Measurements from ENCODE around the gene SEPSECS. TPM values are rescaled to one million over a fixed set of nuclear protein-coding genes. Genes with fewer than 3 reads are reported as not detected.

The SEPSECS gene
- total RNA-seq, 4 donors from 2014 or later, result 3.3 to 9.0 (median 7.1) TPM

DNA sequence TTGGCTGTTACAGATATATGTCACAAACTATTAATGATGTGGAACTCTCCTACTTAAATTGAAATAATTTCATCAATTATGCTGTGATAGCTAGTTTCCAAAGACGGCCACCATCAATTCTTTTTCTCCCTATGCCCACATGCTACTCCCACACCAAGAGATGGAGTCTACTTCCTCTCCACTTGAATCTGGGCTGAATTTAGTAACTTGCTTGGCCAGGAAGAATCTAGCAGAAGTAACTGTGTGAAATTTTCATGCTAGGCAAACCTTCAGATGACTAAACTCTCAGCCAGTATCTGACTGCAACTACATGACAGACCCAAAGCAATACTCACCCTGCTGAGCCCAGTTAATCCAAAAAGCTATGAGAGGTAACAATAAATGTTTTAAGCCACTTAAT, 3.2 kb downstream of the SEPSECS start:
- peaks cover 3 to 29% (median 10%) of the 10 kb centered on the region in 3 donors for H3K4me1 ChIP-seq
- H3K4me3 ChIP-seq, result no peak overlapping the region
- H3K27ac ChIP-seq, result no peak overlapping the region
- no peaks in the 10 kb centered on the region for H3K9me3 ChIP-seq
- ATAC-seq, result no peak
- TF ChIP-seq POLR2AphosphoS5 (IDR thresholded peaks at IDR 0.05) (no peak), POLR2A (IDR thresholded peaks at IDR 0.05) (no peak), EP300 (IDR thresholded peaks at IDR 0.05) (no peak)
- TF ChIP-seq, protein P1, sequence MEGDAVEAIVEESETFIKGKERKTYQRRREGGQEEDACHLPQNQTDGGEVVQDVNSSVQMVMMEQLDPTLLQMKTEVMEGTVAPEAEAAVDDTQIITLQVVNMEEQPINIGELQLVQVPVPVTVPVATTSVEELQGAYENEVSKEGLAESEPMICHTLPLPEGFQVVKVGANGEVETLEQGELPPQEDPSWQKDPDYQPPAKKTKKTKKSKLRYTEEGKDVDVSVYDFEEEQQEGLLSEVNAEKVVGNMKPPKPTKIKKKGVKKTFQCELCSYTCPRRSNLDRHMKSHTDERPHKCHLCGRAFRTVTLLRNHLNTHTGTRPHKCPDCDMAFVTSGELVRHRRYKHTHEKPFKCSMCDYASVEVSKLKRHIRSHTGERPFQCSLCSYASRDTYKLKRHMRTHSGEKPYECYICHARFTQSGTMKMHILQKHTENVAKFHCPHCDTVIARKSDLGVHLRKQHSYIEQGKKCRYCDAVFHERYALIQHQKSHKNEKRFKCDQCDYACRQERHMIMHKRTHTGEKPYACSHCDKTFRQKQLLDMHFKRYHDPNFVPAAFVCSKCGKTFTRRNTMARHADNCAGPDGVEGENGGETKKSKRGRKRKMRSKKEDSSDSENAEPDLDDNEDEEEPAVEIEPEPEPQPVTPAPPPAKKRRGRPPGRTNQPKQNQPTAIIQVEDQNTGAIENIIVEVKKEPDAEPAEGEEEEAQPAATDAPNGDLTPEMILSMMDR (IDR thresholded peaks at IDR 0.05), result no peak
- WGBS, 2 donors (ENCODE audit: low coverage in 1 of 2), result 82 to 100% methylated on average over 1 of the region's 1 CpG
- no peaks in the 10 kb centered on the region for H3K27me3 ChIP-seq
- peaks cover 0 to 14% of the 10 kb centered on the region in 2 donors for H3K36me3 ChIP-seq

- no peak for ATAC-seq
- H3K4me3 ChIP-seq, result no peak overlapping the region
- WGBS, 2 donors (ENCODE audit: low coverage in 1 of 2), result 86 to 90% methylated on average over 5 of the region's 5 CpGs
Observed at GRCh38 chr4:25155947-25156346, 4.3 kb downstream of the SEPSECS start.

GRCh38 chr4:25154594-25155265, 5.5 kb downstream of the SEPSECS start:
- no peak for TF ChIP-seq POLR2AphosphoS5 (IDR thresholded peaks at IDR 0.05)
- no peak for TF ChIP-seq POLR2A (IDR thresholded peaks at IDR 0.05)
- TF ChIP-seq EP300 (IDR thresholded peaks at IDR 0.05), result no peak
- TF ChIP-seq, protein P1 (IDR thresholded peaks at IDR 0.05), result no peak
- no peak overlapping the region for H3K27ac ChIP-seq
- no peaks in the 10 kb centered on the region for H3K9me3 ChIP-seq
- H3K4me1 ChIP-seq, result peaks cover 0 to 12% (median 4%) of the 10 kb centered on the region in 3 donors
- no peaks in the 10 kb centered on the region for H3K27me3 ChIP-seq
- peaks cover 0 to 28% of the 10 kb centered on the region in 2 donors for H3K36me3 ChIP-seq
- H3K4me3 ChIP-seq, result no peak overlapping the region
- WGBS, 2 donors (ENCODE audit: low coverage in 1 of 2), result 81 to 83% methylated on average over 3 to 4 of the region's 4 CpGs
- no peak for ATAC-seq

More at GRCh38 chr4:25155947-25156346, 4.3 kb downstream of the SEPSECS start:
- H3K36me3 ChIP-seq, result peaks cover 0 to 23% of the 10 kb centered on the region in 2 donors
- TF ChIP-seq, protein P1 (IDR thresholded peaks at IDR 0.05), result no peak
- peaks cover 0 to 17% (median 4%) of the 10 kb centered on the region in 3 donors for H3K4me1 ChIP-seq
- no peaks in the 10 kb centered on the region for H3K27me3 ChIP-seq
- H3K27ac ChIP-seq, result no peak overlapping the region
- no peaks in the 10 kb centered on the region for H3K9me3 ChIP-seq

DNA sequence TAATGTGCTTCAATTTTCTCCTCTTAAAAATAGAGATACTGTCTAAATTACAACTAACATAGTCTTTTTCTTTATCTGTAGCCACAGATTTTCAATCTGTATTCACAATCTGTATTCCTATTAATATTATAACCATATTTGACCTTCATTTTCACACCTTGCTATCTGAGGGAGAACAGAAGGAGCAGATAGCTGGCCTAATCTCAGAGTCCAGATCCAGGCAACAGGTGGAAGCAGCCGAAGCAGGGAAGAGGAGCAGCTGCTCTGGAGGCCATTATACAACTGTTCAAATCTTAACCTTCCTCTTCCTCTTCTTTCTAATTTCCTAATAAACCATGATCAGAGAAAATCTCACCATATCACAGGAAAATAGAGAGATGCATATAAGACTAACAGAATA, 14.2 kb downstream of the SEPSECS start:
- no peak overlapping the region for H3K27ac ChIP-seq
- TF ChIP-seq, protein P1 (IDR thresholded peaks at IDR 0.05), result no peak
- TF ChIP-seq EP300 (IDR thresholded peaks at IDR 0.05), result no peak
- TF ChIP-seq POLR2A (IDR thresholded peaks at IDR 0.05), result no peak
- no peak for TF ChIP-seq POLR2AphosphoS5 (IDR thresholded peaks at IDR 0.05)
- H3K4me1 ChIP-seq, result no peaks in the 10 kb centered on the region
- H3K36me3 ChIP-seq, result peaks cover 0 to 43% of the 10 kb centered on the region in 2 donors
- H3K9me3 ChIP-seq, result no peaks in the 10 kb centered on the region
- ATAC-seq, result no peak
- WGBS, 2 donors (ENCODE audit: low coverage in 1 of 2), result 50 to 56% methylated on average over 1 of the region's 1 CpG
- no peaks in the 10 kb centered on the region for H3K27me3 ChIP-seq
- H3K4me3 ChIP-seq, result no peak overlapping the region

GRCh38 chr4:25144870-25145481, 15.3 kb downstream of the SEPSECS start:
- WGBS, 2 donors (ENCODE audit: low coverage in 1 of 2), result 0 to 4% methylated on average over 1 of the region's 1 CpG
- H3K27me3 ChIP-seq, result no peaks in the 10 kb centered on the region
- no peak overlapping the region for H3K27ac ChIP-seq
- ATAC-seq, result no peak
- no peak overlapping the region for H3K4me3 ChIP-seq
- H3K9me3 ChIP-seq, result no peaks in the 10 kb centered on the region
- TF ChIP-seq, protein P1 (IDR thresholded peaks at IDR 0.05), result peak; percentile 30 to 59 (median 50)
- TF ChIP-seq EP300 (IDR thresholded peaks at IDR 0.05), result no peak
- peaks cover 0 to 37% of the 10 kb centered on the region in 2 donors for H3K36me3 ChIP-seq
- no peaks in the 10 kb centered on the region for H3K4me1 ChIP-seq
